HPDE6-E6E7 (cell line): ENCODE data around the gene MYOG.

Source experiments
- DNase-seq: peaks from one replicate; pipeline ENCODE4 v3.0.0; 2011; ENCODE audit warnings: missing footprints; ENCODE audit errors: extremely low spot score

The MYOG gene

GRCh38 chr1:203072002-203072602 lies 13.7 kb downstream of the MYOG start:
- DNase-seq: no peak

GRCh38 chr1:203069030-203069747 lies 16.6 kb downstream of the MYOG start:
- no peak for DNase-seq

- DNase-seq: no peak
These were observed 18.8 kb downstream of the MYOG start for GRCh38 chr1:203066965-203067364.

GRCh38 chr1:203065986-203066385 lies 19.8 kb downstream of the MYOG start:
- no peak for DNase-seq

DNA sequence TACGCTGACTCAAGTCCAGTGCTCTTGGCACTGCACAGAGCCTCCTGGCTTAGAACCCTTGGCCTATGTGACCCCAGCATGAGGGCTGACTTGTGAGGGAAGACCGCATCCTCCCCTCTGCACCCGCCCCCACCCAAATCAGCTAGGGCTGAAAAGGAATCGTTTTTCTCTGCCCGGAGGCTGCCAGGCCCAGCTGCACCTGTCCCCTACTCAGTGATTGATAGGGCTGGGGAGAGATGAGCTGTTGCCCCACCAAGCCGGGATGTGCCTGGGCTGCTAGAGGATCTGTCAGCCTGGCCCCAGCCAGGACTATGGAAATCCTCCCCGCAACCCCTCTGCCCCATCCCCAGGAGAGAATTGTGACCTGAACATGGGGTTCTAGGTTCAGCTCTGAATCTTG lies 20.6 kb downstream of the MYOG start:
- no peak for DNase-seq

GRCh38 chr1:203063287-203063686 lies 22.5 kb downstream of the MYOG start:
- DNase-seq: no peak

DNA sequence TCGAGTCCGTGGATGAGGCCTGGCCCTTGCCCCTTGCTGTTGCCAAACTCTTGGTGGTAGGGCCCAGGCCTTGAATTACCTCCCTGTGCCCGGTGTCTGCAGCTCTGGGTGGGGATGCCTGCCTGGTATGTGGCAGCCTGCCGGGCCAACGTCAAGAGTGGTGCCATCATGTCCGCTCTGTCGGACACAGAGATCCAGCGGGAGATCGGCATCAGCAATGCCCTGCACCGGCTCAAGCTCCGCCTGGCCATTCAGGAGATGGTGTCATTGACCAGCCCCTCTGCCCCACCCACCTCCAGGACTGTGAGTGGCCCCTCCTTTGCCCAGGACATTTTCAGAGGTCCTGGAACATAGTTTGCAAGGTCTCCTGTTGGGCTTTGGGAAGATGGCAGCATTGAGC lies 25.7 kb downstream of the MYOG start:
- no peak for DNase-seq

- DNase-seq: no peak
These were observed 26.3 kb downstream of the MYOG start for GRCh38 chr1:203059485-203059884.

- DNase-seq: no peak
These were observed 27.2 kb downstream of the MYOG start for GRCh38 chr1:203058676-203058935.

DNA sequence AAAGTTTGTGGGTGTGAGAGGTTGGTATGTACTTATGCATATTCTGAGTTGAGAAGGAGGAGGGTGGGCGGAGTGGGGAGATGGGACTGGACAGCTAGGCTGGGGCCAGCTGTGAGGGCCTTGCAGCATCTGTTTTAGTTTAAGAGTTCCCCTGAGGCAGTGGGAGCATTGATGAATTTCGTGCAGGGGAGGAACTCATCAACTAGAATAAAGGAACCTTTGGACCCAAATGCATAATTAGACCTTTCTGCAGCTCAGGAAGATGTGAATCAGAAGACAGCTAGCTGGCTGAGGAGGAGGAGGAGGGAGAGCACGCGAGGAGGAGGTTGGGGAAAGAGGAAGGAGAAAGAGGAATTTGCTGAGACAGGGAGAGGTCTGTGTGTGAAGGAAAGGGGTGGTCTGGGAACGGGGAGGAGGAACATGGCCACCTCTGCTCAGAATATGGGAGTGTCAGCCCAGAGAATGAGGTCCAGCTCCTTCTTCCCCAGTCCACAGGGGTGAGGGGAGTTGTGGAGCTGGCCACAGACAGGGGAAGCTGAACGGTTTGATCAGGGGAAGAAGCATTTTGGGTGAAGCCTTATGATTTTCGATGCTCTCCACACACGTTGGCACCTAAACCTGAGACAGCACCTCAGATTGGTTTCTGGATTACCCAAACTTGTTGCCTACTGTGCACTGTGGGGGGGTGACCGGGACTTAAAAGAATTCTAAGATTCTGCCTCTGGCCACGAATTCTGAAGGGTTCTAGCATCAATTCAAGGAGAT lies 27.7 kb downstream of the MYOG start:
- DNase-seq: no peak

GRCh38 chr1:203056516-203056915 lies 29.3 kb downstream of the MYOG start:
- DNase-seq: no peak

- DNase-seq: no peak
These were observed 29.8 kb downstream of the MYOG start for GRCh38 chr1:203056012-203056411.

DNA sequence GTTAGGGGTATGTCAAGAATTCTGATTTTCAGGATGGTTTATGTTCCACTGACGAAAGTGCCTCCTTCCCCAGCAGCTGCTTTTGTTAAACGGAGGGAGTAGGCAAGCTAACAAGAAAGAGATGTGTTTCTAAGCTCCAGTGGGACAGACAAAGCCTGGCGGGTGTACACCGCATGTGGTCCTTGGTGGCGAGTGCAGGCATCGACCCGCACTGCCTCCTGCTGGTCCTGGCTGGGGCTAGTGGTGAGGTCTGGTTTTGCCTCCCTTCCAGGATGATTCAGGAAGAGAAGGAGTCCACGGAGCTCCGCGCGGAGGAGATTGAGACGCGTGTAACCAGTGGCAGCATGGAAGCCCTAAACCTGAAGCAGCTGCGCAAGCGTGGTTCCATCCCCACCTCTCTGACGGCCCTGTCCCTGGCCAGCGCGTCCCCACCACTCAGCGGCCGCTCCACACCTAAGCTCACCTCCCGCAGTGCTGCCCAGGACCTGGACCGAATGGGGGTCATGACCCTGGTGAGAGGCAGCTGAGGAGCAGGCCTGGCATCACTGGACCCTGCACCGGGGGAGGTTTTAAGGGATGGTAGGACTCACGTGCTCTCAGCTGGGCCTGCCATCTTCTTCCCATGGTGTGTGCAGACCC lies 30.5 kb downstream of the MYOG start:
- DNase-seq: no peak

- no peak for DNase-seq
These were observed 31.2 kb downstream of the MYOG start for GRCh38 chr1:203054642-203055041.

DNA sequence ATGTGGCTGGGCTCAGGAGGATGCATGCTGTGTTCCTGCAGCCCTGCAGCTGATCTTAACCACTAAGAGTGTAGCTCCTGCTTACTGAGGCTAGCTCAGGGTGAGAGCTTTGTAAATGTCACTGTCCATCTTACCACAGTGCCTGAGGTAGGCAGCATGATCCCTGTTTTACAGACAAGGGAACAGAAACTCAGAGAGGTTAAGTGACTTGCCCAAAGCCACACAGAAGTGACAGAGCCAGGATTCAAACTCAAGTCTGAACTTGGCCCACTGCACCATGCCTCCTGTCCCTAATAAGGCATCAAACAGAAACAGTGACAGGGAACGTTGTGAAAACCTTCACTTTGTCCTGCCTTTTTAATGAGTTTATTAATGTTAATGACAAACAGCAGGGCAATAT lies 31.6 kb downstream of the MYOG start:
- no peak for DNase-seq

- no peak for DNase-seq
These were observed 33.2 kb downstream of the MYOG start for GRCh38 chr1:203052601-203053000.

- DNase-seq: no peak
These were observed 33.9 kb downstream of the MYOG start for GRCh38 chr1:203051841-203052324.

DNA sequence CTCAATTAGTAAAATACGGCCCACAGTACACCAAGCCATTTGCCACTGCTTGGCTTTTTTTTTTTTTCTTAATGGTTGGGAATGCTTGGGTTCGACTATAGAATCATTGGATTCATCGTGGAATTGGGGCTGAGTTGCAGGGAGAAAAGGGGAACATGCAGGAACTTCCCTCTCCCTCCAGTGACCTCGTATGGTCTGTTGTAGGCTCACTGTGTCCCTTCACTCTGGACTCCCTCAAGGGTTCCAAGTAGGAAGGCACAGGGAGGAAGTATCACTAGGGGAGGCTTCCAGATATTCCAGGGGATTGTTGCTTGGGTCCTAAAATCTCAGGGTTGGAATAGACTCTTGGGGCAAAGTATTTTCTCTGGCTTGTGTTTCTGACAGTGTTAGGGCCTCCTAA lies 35.0 kb downstream of the MYOG start:
- DNase-seq: no peak

DNA sequence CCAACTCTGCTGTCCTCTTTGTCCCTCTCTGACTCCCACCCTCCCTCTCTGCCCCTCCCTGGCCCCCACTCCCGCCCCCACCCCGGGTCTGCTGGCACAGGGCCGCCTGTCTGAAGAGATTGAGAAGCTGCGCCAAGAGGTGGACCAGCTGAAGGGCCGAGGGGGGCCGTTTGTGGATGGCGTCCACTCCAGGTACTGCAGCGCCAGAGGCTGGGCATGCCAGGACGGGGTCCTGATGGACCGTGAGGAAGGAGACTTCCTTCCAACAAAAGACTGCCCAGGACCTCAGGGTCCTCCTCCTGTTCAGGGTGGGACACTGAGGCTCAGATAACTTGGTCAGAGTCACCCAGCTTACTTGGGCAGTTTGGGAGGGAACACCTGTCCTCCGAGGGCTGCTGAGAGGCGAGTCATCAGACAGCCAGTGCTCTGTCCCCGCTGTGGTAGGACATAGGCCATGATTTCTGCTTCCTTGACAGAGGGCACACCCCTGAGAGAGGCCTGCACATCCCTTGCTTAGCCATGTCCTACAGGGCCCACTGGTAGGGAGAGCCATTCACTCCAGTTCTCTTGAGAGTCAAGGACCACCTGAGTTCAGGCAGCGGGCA lies 36.1 kb downstream of the MYOG start:
- no peak for DNase-seq

- DNase-seq: no peak
These were observed 36.7 kb downstream of the MYOG start for GRCh38 chr1:203049077-203049476.

DNA sequence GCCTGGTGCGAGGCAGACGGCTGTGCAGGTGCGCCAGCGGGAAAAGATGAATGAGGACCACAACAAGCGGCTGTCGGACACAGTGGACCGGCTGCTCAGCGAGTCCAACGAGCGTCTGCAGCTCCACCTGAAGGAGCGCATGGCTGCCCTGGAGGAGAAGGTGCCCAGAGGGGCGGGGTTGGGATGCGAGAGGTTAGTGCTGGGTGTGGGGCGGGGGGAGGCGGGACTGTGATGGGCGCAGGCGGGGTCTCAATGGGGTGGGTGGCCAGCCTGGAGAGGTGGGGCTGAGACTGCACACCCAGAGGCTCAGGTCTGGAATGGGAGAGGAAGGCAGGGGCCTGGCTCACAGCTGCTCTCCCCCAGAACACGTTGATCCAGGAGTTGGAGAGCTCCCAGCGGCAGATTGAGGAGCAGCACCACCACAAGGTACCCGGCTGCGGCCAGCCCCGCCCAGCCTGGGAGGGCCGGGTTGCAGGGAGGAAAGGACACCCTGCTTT lies 37.2 kb downstream of the MYOG start:
- peak; percentile 19 for DNase-seq

DNA sequence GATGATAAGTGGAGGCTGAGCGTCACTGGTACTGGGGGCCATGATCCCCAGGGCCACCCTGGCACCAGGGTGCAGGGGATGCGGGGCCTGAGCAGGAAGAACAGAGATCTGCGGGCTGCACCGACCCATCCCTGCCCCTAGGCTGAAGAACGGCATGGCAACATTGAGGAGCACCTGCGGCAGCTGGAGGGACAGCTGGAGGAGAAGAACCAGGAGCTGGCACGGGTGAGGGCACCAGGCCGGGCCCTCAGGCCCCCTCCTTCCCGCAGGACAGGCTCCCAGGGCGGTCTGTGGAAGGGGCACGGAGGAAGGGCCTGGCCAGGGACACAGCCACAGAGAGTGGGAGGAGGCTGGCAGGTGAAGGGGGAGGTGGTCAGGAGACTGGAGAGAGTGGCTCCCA lies 37.7 kb downstream of the MYOG start:
- DNase-seq: no peak
